H9 (cell line): Measurements from ENCODE around the gene RNU7-1. TPM values are rescaled to one million over a fixed set of nuclear protein-coding genes. Genes with fewer than 3 reads are reported as not detected.

Source experiments
- DNase-seq: peaks from one replicate; pipeline ENCODE4 v3.0.0-alpha.2; 2017
- H2AFZ ChIP-seq: one replicate; pipeline ENCODE4 v1.6.1; 2013; ENCODE audit warnings: mild to moderate bottlenecking, low read length, control low read depth, moderate library complexity
- H2AK5ac ChIP-seq: 2 replicates; pipeline ENCODE4 v1.6.1; 2013; ENCODE audit warnings: low read length, control low read depth, mixed read lengths; ENCODE audit not compliant: insufficient read length
- H2BK120ac ChIP-seq: one replicate; pipeline ENCODE4 v1.6.1; 2013; ENCODE audit warnings: low read depth, mild to moderate bottlenecking, low read length, control low read depth, inconsistent platforms; ENCODE audit not compliant: poor library complexity, severe bottlenecking
- H2BK12ac ChIP-seq: 2 replicates; pipeline ENCODE4 v1.6.1; 2013; ENCODE audit warnings: low read length, control low read depth, mixed read lengths, low read depth; ENCODE audit not compliant: insufficient read length
- H2BK15ac ChIP-seq: 2 replicates; pipeline ENCODE4 v1.6.1; 2013; ENCODE audit warnings: low read depth, low read length, control low read depth
- H2BK20ac ChIP-seq: one replicate; pipeline ENCODE4 v1.6.1; 2013; ENCODE audit warnings: low read depth, mild to moderate bottlenecking, low read length, control low read depth, inconsistent platforms; ENCODE audit not compliant: poor library complexity, severe bottlenecking
- H2BK5ac ChIP-seq: 2 replicates; pipeline ENCODE4 v1.6.1; 2013; ENCODE audit warnings: low read length, control low read depth, mixed read lengths; ENCODE audit not compliant: insufficient read length
- H3K14ac ChIP-seq: 2 replicates; pipeline ENCODE4 v1.6.1; 2013; ENCODE audit warnings: low read length, control low read depth; ENCODE audit not compliant: insufficient read depth
- H3K18ac ChIP-seq: 2 replicates; pipeline ENCODE4 v1.6.1; 2013; ENCODE audit warnings: low read depth, mild to moderate bottlenecking, mixed read lengths, low read length, control low read depth; ENCODE audit not compliant: insufficient read length
- H3K23ac ChIP-seq: 2 replicates; pipeline ENCODE4 v1.6.1; 2013; ENCODE audit warnings: low read length, control low read depth, mixed read lengths, low read depth; ENCODE audit not compliant: insufficient read length
- H3K23me2 ChIP-seq: 2 replicates; pipeline ENCODE4 v1.6.1; 2013; ENCODE audit warnings: low read depth, mild to moderate bottlenecking, mixed read lengths, low read length, control low read depth; ENCODE audit not compliant: insufficient read length, poor library complexity, severe bottlenecking
- H3K27ac ChIP-seq: 2 replicates; pipeline ENCODE4 v1.5.1; 2013; ENCODE audit warnings: low read length, control low read depth, mixed read lengths, low read depth; ENCODE audit not compliant: insufficient read length
- H3K27me3 ChIP-seq: 2 replicates; pipeline ENCODE4 v1.6.1; 2013; ENCODE audit warnings: low read length, control low read depth, inconsistent platforms; ENCODE audit not compliant: insufficient read depth
- H3K4ac ChIP-seq: 2 replicates; pipeline ENCODE4 v1.6.1; 2013; ENCODE audit warnings: low read depth, mild to moderate bottlenecking, control low read depth, inconsistent platforms, low read length, moderate library complexity
- H3K4me1 ChIP-seq: 2 replicates; pipeline ENCODE4 v1.6.1; 2013; ENCODE audit warnings: low read length, control low read depth, inconsistent platforms; ENCODE audit not compliant: insufficient read depth
- H3K4me2 ChIP-seq: 2 replicates; pipeline ENCODE4 v1.6.1; 2013; ENCODE audit warnings: low read length, control low read depth, mixed read lengths; ENCODE audit not compliant: insufficient read length, insufficient read depth
- H3K56ac ChIP-seq: 2 replicates; pipeline ENCODE4 v1.6.1; 2013; ENCODE audit warnings: low read depth, mild to moderate bottlenecking, mixed read lengths, low read length, control low read depth; ENCODE audit not compliant: insufficient read length
- H3K79me1 ChIP-seq: 2 replicates; pipeline ENCODE4 v1.6.1; 2013; ENCODE audit warnings: low read depth, mild to moderate bottlenecking, moderate library complexity, low read length, control low read depth, inconsistent platforms; ENCODE audit not compliant: insufficient read depth, poor library complexity, severe bottlenecking
- H3K79me2 ChIP-seq: 2 replicates; pipeline ENCODE4 v1.6.1; 2013; ENCODE audit warnings: low read length, control low read depth, inconsistent platforms; ENCODE audit not compliant: insufficient read depth
- H3K9ac ChIP-seq: 2 replicates; pipeline ENCODE4 v1.6.1; 2013; ENCODE audit warnings: low read length, control low read depth, mixed read lengths; ENCODE audit not compliant: insufficient read length; ENCODE audit errors: extremely low read depth
- H3K9me3 ChIP-seq: one replicate; pipeline ENCODE4 v1.6.1; 2013; ENCODE audit warnings: low read depth, low read length, inconsistent platforms; ENCODE audit not compliant: control insufficient read depth
- H3T11ph ChIP-seq: one replicate; pipeline ENCODE4 v1.6.1; 2013; ENCODE audit warnings: mild to moderate bottlenecking, low read length, control low read depth, inconsistent platforms
- H4K20me1 ChIP-seq: one replicate; pipeline ENCODE4 v1.6.1; 2013; ENCODE audit not compliant: control insufficient read depth, insufficient read length, insufficient read depth
- H4K5ac ChIP-seq: 2 replicates; pipeline ENCODE4 v1.6.1; 2013; ENCODE audit warnings: low read depth, mild to moderate bottlenecking, mixed read lengths, low read length, control low read depth; ENCODE audit not compliant: insufficient read length
- H4K8ac ChIP-seq: replicated peaks from 2 replicates; pipeline ENCODE4 v1.6.1; 2013; ENCODE audit warnings: low read length, control low read depth, mixed read lengths, low read depth; ENCODE audit not compliant: insufficient read length
- H4K91ac ChIP-seq: 2 replicates; pipeline ENCODE4 v1.6.1; 2013; ENCODE audit warnings: low read depth, mild to moderate bottlenecking, moderate library complexity, mixed read lengths, low read length, control low read depth; ENCODE audit not compliant: insufficient read length
- H3K27ac Mint-ChIP-seq, 3 experiments: 2 replicates in 2 of 3; 3 replicates in 1 of 3; pipeline ENCODE4 v1.8.0; 2020 to 2021; ENCODE audit warnings: mixed read lengths in 3 of 3, mild to moderate bottlenecking in 1 of 3, moderate library complexity in 1 of 3
- H3K27me3 Mint-ChIP-seq: 2 replicates; pipeline ENCODE4 v1.8.0; 2021; ENCODE audit warnings: low read depth, mild to moderate bottlenecking, moderate library complexity, mixed read lengths
- H3K36me3 Mint-ChIP-seq, 3 experiments: 2 replicates in 2 of 3; 3 replicates in 1 of 3; pipeline ENCODE4 v1.8.0; 2020 to 2021; ENCODE audit warnings: low read depth in 3 of 3, mixed read lengths in 3 of 3; ENCODE audit not compliant: insufficient read depth in 1 of 3
- H3K4me1 Mint-ChIP-seq, 2 experiments: 2 replicates each; pipeline ENCODE4 v1.8.0; 2020; ENCODE audit warnings: mixed read lengths in 2 of 2
- H3K4me3 Mint-ChIP-seq, 2 experiments: 2 replicates in 1 of 2; 3 replicates in 1 of 2; pipeline ENCODE4 v1.8.0; 2020 to 2021; ENCODE audit warnings: mild to moderate bottlenecking in 2 of 2, mixed read lengths in 2 of 2, moderate library complexity in 1 of 2
- H3K9me3 Mint-ChIP-seq, 2 experiments: 2 replicates in 1 of 2; 3 replicates in 1 of 2; pipeline ENCODE4 v1.8.0; 2020; ENCODE audit warnings: mild to moderate bottlenecking in 2 of 2, mixed read lengths in 2 of 2, moderate library complexity in 1 of 2
- CTCF ChIP-seq: fragments of 200-600 bp; sonication (generic); conservative IDR thresholded peaks from 3 replicates; pipeline ENCODE4 v1.8.0; 2021; ENCODE audit warnings: antibody characterized with exemption, mild to moderate bottlenecking
- WGBS: extraction: QIAGEN DNeasy Blood & Tissue Kit; methylation state at CpG from one replicate; pipeline ENCODE4 v1.1.7; 2013; ENCODE audit warnings: missing lambda C conversion rate, low lambda C conversion rate, mixed read lengths; ENCODE audit not compliant: insufficient read length; ENCODE audit errors: extremely low coverage; 5-methylcytosine and 5-hydroxymethylcytosine counted together
- total RNA-seq: library from RNA; stranded (reverse); gene quantifications from 2 replicates; pipeline ENCODE4 v1.2.1, GENCODE V29; 2021

RNU7-1 gene
- total RNA-seq, 1 experiment from 2014 or later = not detected

GRCh38 chr12:6915789-6916285, 27.8 kb upstream of the RNU7-1 start:
- no peak for DNase-seq
- no peaks in the 10 kb centered on the region for H3K79me2 ChIP-seq
- H2BK12ac ChIP-seq = no peak overlapping the region
- no peak for TF ChIP-seq CTCF
- H3K4me1 Mint-ChIP-seq = peaks cover 29 to 47% of the 10 kb centered on the region in 2 experiments
- WGBS = no CpG with 5 or more reads among the region's 14 CpGs
- H3K56ac ChIP-seq = no peak overlapping the region
- H4K91ac ChIP-seq = no peak overlapping the region
- H3K79me1 ChIP-seq = peaks cover 6% of the 10 kb centered on the region
- no peak overlapping the region for H2AFZ ChIP-seq
- H3K27ac ChIP-seq = no peak overlapping the region
- H3K4me2 ChIP-seq = peak overlapping the region; percentile 70
- H4K8ac ChIP-seq = no peak overlapping the region
- peak overlapping the region in 2 of 3 experiments; percentile 23 to 52; a peak in 2 of 7 replicates for H3K27ac Mint-ChIP-seq
- H3K18ac ChIP-seq = no peak overlapping the region
- peaks cover 17% of the 10 kb centered on the region for H3K27me3 Mint-ChIP-seq
- H2AK5ac ChIP-seq = no peak overlapping the region
- H2BK15ac ChIP-seq = no peak overlapping the region
- H4K20me1 ChIP-seq = no peaks in the 10 kb centered on the region
- no peak overlapping the region for H3K23ac ChIP-seq
- H3K14ac ChIP-seq = no peak overlapping the region
- H4K5ac ChIP-seq = no peak overlapping the region
- no peak overlapping the region for H2BK5ac ChIP-seq
- H3K4me3 Mint-ChIP-seq = peak overlapping the region; percentile 92 to 94
- H3K9ac ChIP-seq = no peak overlapping the region
- H3K27me3 ChIP-seq = no peaks in the 10 kb centered on the region
- H2BK20ac ChIP-seq = no peak overlapping the region
- peaks cover 16% of the 10 kb centered on the region for H3K23me2 ChIP-seq
- no peaks in the 10 kb centered on the region for H3K9me3 ChIP-seq
- no peak overlapping the region for H3K4ac ChIP-seq
- H2BK120ac ChIP-seq = no peak overlapping the region
- no peaks in the 10 kb centered on the region for H3K9me3 Mint-ChIP-seq
- H3K36me3 Mint-ChIP-seq = peaks cover 26 to 43% (median 41%) of the 10 kb centered on the region in 3 experiments
- H3T11ph ChIP-seq = no peak overlapping the region
- H3K4me1 ChIP-seq = no peaks in the 10 kb centered on the region; the same call in 1 of the 2 replicates
